Duodenal mucosa (tissue), 2 donors: Measurements from ENCODE around the gene ACTN2.

Experiments
- H3K27ac ChIP-seq: one replicate; pipeline ENCODE4 v1.7.0; 2013; ENCODE audit warnings: low read depth, low read length
- H3K27me3 ChIP-seq, 2 donors: one replicate each; pipeline ENCODE4 v1.7.0; 2013; ENCODE audit warnings: low read length in 2 of 2, control low read depth in 1 of 2; ENCODE audit not compliant: insufficient read depth in 2 of 2, control insufficient read depth in 1 of 2
- H3K36me3 ChIP-seq, 2 donors: one replicate each; pipeline ENCODE4 v1.7.0; 2013; ENCODE audit warnings: low read length in 2 of 2, control low read depth in 1 of 2; ENCODE audit not compliant: insufficient read depth in 2 of 2, control insufficient read depth in 1 of 2
- H3K4me1 ChIP-seq, 2 donors: one replicate each; pipeline ENCODE4 v1.7.0; 2013; ENCODE audit warnings: low read length in 2 of 2, control low read depth in 1 of 2; ENCODE audit not compliant: insufficient read depth in 2 of 2, control insufficient read depth in 1 of 2
- H3K4me3 ChIP-seq, 2 donors: one replicate each; pipeline ENCODE4 v1.7.0; 2013; ENCODE audit warnings: low read length in 2 of 2, low read depth in 1 of 2
- H3K9ac ChIP-seq, 2 donors: one replicate each; pipeline ENCODE4 v1.7.0; 2013; ENCODE audit warnings: low read length in 2 of 2, low read depth in 1 of 2
- H3K9me3 ChIP-seq, 2 donors: one replicate each; pipeline ENCODE4 v1.7.0; 2013; ENCODE audit warnings: low read length in 2 of 2, control low read depth in 1 of 2; ENCODE audit not compliant: control insufficient read depth in 1 of 2

The ACTN2 gene

GRCh38 chr1:236685917-236686814 lies at the start of gene ACTN2:
Gene ACTN2 (plus strand): TSS chr1:236686499. CDS start chr1:236686674, 175 bp downstream.
- no peak within 1 kb of the TSS for H3K9ac ChIP-seq
- no peaks in the 10 kb centered on the region for H3K36me3 ChIP-seq
- no peak within 1 kb of the TSS for H3K27ac ChIP-seq
- no peaks in the 10 kb centered on the region for H3K9me3 ChIP-seq
- peak within 1 kb of the TSS; percentile 46 to 54 for H3K4me3 ChIP-seq
- H3K4me1 ChIP-seq = peaks cover 5 to 8% of the 10 kb centered on the region in 2 donors
- peaks cover 15 to 20% of the 10 kb centered on the region in 2 donors for H3K27me3 ChIP-seq

GRCh38 chr1:236638945-236639344 lies 47.4 kb upstream of the ACTN2 start:
- Histone ChIP-seq H3K9me3 (no peaks in the 10 kb centered on the region), H3K4me3 (no peak overlapping the region), H3K4me1 (no peaks in the 10 kb centered on the region), H3K27ac (no peak overlapping the region), H3K36me3 (no peaks in the 10 kb centered on the region), H3K9ac (no peak overlapping the region), H3K27me3 (no peaks in the 10 kb centered on the region)

DNA sequence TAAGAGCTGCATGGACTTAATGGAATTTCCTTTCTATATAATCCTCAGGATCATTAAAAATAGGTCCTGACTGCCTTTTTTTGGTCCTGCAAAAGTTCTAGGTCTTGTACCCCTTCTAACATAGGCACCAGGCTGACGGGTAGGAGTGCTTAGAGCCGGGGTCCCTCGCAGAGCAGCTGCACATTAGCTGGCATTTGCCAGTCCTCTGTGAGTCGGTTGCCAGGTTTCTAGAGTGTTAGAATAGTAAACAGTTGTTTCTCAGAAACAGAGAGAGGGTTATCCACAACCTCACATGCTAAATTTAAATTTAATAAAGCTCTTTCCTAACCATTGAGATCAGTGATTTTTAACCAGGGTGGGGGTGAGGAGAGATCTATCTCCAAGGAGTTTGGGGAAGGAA lies 46.6 kb upstream of the ACTN2 start:
- no peaks in the 10 kb centered on the region for H3K36me3 ChIP-seq
- no peak overlapping the region for H3K27ac ChIP-seq
- H3K4me1 ChIP-seq = no peaks in the 10 kb centered on the region
- H3K27me3 ChIP-seq = no peaks in the 10 kb centered on the region
- H3K9ac ChIP-seq = no peak overlapping the region
- H3K4me3 ChIP-seq = no peak overlapping the region
- no peaks in the 10 kb centered on the region for H3K9me3 ChIP-seq

GRCh38 chr1:236642763-236643162 lies 43.5 kb upstream of the ACTN2 start:
- H3K4me3 ChIP-seq = no peak overlapping the region
- no peak overlapping the region for H3K9ac ChIP-seq
- no peaks in the 10 kb centered on the region for H3K4me1 ChIP-seq
- no peaks in the 10 kb centered on the region for H3K36me3 ChIP-seq
- H3K27ac ChIP-seq = no peak overlapping the region
- H3K9me3 ChIP-seq = no peaks in the 10 kb centered on the region
- H3K27me3 ChIP-seq = no peaks in the 10 kb centered on the region

- H3K27me3 ChIP-seq = no peaks in the 10 kb centered on the region
- no peak overlapping the region for H3K4me3 ChIP-seq
- no peak overlapping the region for H3K9ac ChIP-seq
- H3K27ac ChIP-seq = no peak overlapping the region
- no peaks in the 10 kb centered on the region for H3K9me3 ChIP-seq
- H3K4me1 ChIP-seq = no peaks in the 10 kb centered on the region
- H3K36me3 ChIP-seq = no peaks in the 10 kb centered on the region
Observed at GRCh38 chr1:236645016-236645680, 41.2 kb upstream of the ACTN2 start.

GRCh38 chr1:236654511-236654910 lies 31.8 kb upstream of the ACTN2 start:
- Histone ChIP-seq H3K4me3 (no peak overlapping the region), H3K9me3 (no peaks in the 10 kb centered on the region), H3K27me3 (no peaks in the 10 kb centered on the region), H3K36me3 (no peaks in the 10 kb centered on the region), H3K9ac (no peak overlapping the region), H3K27ac (no peak overlapping the region), H3K4me1 (no peaks in the 10 kb centered on the region)

DNA sequence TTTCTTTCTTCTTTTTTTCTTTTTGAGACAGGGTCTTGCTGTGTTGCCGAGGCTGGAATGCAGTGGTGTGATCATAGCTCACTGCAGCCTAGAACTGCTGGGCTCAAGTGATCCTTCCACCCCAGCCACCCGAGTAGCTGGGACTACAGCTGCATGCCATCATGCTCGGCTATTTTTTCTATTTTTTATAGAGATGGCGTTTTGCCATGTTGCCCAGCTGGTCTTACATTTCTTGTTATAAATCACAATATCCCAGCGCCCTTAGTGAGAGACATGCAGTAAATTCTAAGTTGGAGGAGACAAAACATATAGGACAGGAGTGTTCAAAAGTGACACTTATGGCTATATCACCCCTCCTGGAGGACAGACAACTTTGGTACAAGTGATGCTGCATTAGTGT lies 31.3 kb upstream of the ACTN2 start:
- Histone ChIP-seq H3K9me3 (no peaks in the 10 kb centered on the region), H3K4me3 (no peak overlapping the region), H3K36me3 (no peaks in the 10 kb centered on the region), H3K27me3 (no peaks in the 10 kb centered on the region), H3K9ac (no peak overlapping the region), H3K27ac (no peak overlapping the region), H3K4me1 (no peaks in the 10 kb centered on the region)

DNA sequence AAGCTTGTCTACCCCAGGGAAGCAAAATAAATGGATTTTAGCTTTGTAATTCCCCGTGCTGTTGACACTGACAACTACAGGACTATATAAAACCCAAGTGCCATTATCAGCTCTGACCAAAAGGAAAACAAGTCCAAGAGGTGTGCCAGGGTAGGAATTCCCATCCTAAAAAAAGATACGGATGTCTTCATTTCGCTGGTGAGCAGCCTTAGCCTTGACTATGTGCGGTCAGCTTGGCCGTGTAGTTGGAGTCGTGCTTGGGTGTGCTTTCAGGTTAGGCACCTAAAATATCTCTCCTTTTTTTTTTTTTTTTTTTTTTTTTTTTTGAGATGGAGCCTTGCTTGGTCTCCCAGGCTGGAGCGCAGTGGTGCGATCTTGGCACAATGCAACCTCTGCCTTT lies 28.9 kb upstream of the ACTN2 start:
- Histone ChIP-seq H3K4me1 (no peaks in the 10 kb centered on the region), H3K4me3 (no peak overlapping the region), H3K27ac (no peak overlapping the region), H3K9me3 (no peaks in the 10 kb centered on the region), H3K27me3 (no peaks in the 10 kb centered on the region), H3K36me3 (no peaks in the 10 kb centered on the region), H3K9ac (no peak overlapping the region)

GRCh38 chr1:236659792-236660587 lies 26.3 kb upstream of the ACTN2 start:
- Histone ChIP-seq H3K9me3 (no peaks in the 10 kb centered on the region), H3K4me1 (no peaks in the 10 kb centered on the region), H3K9ac (no peak overlapping the region), H3K36me3 (no peaks in the 10 kb centered on the region), H3K27ac (no peak overlapping the region), H3K27me3 (peaks cover 0 to 3% of the 10 kb centered on the region in 2 donors), H3K4me3 (no peak overlapping the region)

GRCh38 chr1:236663934-236664333 lies 22.4 kb upstream of the ACTN2 start:
- H3K27ac ChIP-seq = no peak overlapping the region
- H3K9ac ChIP-seq = no peak overlapping the region
- peaks cover 0 to 3% of the 10 kb centered on the region in 2 donors for H3K27me3 ChIP-seq
- H3K9me3 ChIP-seq = no peaks in the 10 kb centered on the region
- H3K36me3 ChIP-seq = no peaks in the 10 kb centered on the region
- H3K4me1 ChIP-seq = no peaks in the 10 kb centered on the region
- H3K4me3 ChIP-seq = no peak overlapping the region
